Measurements from ENCODE around the gene RALGAPA2.
A peak's percentile ranks its signal among the peaks of the same experiment; 100 is the strongest.

RALGAPA2 gene

DNA sequence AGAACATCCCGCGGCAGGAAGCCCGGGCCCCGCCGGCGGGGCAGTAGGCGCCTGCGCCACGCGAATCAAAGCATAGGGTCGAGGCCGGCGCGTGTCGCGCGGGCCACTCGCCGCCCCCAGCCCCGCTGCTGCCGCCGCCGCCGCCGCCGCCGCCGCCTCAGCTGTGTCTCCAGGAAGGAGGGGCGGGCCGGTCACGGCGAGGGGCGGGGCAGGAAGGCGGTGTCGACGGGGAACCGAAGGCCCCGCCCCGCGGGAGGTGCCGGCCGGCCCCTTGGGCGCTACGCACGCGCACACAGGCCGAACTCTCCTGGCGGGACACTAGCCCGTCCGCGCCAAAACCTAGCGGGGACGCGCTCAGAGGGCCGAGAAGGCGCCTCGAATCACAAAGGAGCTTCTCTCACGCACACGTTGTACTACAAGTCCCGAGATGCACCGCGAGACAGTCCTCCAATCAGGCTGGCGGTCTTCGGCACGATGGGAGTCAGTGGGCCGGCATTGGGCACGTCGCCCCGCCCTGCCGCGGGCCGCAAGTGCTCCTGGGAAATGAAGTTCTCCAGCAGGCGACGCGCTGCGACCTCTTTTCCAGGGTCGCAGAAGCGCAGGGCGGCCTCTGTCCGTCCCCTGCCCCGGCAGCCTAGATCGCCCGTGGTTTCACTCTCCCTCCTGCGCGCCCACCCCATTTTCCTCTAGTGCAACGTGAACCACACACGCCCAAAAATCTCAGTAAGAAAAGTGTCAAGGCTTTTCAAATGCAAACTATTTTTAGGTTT lies at the start of gene RALGAPA2:
RALGAPA2 (minus strand) TSS at position 171 of the 770 bp plus-strand sequence; CDS start at position 7, 164 bp downstream.
- DNase-seq: peak; percentile 99 to 100

DNA sequence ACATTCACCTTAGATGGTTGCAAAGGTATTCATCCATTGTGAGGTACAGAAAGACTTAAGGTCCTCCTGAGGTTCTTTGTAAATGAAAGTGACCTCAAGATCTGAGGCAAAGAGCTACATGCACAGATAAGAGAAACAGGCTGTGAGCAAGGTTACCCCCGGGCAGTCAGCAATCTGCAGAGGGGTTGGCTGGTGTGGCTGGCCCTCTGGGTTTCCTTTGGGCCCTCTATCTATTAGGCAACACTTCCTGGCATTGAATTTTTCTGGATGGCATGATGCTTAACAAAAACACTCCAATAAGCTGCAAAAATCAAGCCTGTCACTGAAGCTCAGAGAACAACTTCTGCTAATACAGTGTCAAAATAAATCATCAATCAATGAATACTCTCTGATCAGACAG lies 48.9 kb upstream of the RALGAPA2 start:
- no peak for DNase-seq

GRCh38 chr20:20759132-20759531 lies 46.7 kb upstream of the RALGAPA2 start:
- DNase-seq: no peak

- no peak for DNase-seq
Measured at GRCh38 chr20:20755674-20756319, 43.4 kb upstream of the RALGAPA2 start.

GRCh38 chr20:20755231-20755630 lies 42.8 kb upstream of the RALGAPA2 start:
- DNase-seq: no peak

DNA sequence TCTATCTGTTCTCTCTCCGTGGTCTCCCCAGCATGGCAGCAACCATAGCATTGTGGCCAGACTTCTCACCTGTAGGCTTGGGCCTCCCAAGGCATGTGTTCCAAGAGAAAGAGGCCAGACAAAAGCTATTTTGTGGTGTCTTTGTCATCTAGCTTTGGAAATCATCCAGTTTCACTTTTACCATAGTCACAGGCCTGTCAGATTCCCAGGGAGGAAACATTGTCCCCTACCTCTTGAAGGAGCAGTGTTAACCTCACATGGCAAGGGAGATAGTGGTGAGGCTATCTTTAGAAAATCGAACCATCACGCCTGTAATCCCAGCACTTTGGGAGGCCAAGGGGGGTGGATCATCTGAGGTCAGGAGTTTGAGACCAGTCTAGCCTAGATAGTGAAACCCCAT lies 42.3 kb upstream of the RALGAPA2 start:
- DNase-seq: no peak

DNA sequence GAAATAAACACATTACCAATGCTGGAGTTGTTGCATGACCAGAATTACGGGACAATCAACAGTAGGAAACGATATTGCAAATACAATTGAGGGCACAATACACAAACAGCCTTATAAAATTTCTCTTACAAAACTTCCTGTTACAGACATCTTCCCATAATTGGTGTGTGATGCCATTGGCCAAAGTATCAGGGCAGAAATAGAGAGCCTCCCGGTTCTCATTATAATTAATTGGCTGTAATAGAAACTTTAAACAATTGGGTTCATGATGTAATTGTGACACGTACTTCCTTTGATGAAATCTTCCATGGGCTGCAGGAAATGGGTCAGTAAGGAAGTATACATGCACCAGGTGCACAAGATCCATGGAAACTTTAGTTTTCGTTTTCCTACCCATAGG lies 40.3 kb upstream of the RALGAPA2 start:
- DNase-seq: no peak

GRCh38 chr20:20747298-20747697 lies 34.9 kb upstream of the RALGAPA2 start:
- DNase-seq: no peak

DNA sequence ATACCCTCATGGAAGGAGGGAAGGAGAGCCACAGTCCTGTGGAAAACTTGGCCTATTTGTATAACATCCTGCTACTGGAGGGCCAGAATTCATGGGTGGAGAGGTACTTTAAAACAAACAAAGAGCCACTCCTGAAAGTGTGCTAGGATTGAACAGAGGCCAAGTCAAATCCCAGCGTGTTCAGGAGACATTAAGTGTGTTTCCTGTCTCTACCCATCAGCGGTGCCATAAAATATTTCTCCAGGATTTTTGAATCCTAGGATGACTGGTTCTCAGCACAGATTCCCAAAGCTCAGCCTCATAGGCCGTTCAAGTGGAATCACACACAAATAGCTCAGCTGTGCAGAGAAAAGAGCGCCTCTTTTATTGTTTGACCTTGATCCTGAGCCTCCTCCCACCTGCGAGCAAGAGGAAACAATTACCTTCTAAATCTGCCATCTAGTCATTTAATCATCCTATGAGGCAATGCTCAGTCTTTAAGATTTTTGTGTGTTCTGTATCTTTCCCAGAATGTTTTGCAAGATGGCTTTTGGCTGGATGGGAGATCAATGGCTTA lies 31.8 kb upstream of the RALGAPA2 start:
- DNase-seq: no peak

DNA sequence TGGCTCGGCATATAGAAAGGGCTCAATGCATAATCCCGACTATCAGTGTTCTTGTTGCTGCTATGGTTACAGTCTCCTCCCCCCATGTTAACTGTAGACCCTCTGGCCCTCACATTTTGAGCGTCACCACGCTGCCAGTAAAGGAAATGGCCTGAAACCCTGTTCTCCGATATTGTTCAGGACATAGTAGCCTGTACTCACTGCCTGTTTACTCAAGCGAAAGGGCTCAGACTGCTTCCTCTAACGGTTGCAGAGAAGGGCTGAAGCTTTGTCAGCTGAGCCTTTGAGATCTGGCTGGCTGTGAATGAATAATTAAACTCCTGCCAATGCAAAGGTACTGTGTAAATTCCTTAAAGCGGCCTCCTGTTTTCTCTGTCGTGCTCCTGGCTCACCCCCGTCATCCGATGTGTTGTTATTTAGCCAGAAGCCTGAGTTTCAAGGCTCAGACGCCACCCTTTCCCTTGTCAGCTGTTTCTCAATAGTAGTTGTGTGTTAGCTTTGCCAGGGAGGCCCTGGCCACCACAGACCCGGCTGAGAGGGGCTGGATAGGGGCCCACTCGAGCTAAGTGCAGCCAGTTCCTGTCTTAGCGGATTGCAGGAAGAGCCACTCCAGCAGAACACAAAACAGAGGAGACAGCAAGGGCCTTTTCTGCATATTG lies 31.2 kb upstream of the RALGAPA2 start:
- peak in 1 of 2 experiments; percentile 17 for DNase-seq

- DNase-seq: no peak
Measured at GRCh38 chr20:20741087-20742045, 28.9 kb upstream of the RALGAPA2 start.

GRCh38 chr20:20740541-20740940 lies 28.1 kb upstream of the RALGAPA2 start:
- DNase-seq: no peak

GRCh38 chr20:20737158-20737557 lies 24.7 kb upstream of the RALGAPA2 start:
- DNase-seq: no peak

DNA sequence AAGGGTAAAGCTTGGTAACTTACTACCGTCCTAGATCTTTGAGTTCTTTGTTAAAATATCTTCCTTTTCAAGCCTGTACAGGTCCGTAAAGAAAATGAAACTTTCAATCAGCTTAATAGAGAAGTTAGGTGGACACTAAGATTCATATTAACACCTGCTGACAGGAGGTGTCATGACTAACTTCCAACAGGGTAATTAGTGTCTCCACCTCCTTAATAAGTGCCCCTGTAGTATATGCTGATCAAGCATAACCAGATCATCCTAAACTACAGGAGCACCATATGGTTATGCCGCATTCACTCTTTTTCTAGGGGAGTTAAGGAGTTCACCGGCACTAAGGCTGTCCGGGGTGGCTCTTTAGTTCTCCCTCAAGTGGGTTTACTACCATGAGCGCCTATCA lies 23.9 kb upstream of the RALGAPA2 start:
- no peak for DNase-seq

- DNase-seq: no peak
Measured at GRCh38 chr20:20734475-20734948, 22.1 kb upstream of the RALGAPA2 start.

- no peak for DNase-seq
Measured at GRCh38 chr20:20733943-20734342, 21.5 kb upstream of the RALGAPA2 start.

- DNase-seq: no peak
Measured at GRCh38 chr20:20732641-20733040, 20.2 kb upstream of the RALGAPA2 start.

DNA sequence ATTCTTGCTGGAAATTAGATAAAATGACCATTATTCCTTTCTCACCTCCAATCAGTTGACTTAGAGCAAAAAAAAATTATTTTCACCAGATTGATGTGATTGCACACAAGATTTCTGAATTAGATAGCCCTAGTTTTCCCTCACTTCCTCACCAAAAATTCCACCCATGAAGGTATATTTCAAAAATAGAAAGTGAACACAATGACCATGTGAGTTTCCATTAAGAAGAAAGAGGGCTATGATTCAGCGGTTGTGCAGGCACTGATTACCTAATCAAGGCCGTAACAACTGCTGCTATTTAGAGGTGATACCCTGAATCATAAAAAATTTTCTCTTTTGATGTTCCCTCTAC lies 19.5 kb upstream of the RALGAPA2 start:
- DNase-seq: no peak

- no peak for DNase-seq
Measured at GRCh38 chr20:20731000-20731944, 18.8 kb upstream of the RALGAPA2 start.

GRCh38 chr20:20729563-20729962 lies 17.1 kb upstream of the RALGAPA2 start:
- DNase-seq: no peak

DNA sequence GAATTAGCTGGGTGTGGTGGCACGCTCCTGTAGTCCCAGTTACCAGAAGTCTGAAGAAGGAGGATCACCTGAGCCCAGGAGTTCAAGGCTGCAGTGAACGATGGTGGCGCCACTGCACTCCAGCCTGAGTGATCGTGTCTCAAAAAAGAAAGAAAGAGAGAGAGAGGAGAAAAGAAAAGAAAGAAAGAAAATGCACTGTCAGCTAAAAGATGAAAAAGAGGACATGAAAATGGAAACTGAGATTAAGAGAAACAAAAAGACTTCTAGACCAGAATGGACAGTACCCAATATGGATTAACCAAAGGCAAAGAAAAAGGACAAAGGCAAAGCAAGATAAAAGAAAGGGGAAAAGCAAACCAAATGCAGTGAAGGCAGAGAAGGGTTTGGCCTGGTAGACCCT lies 9.0 kb upstream of the RALGAPA2 start:
- no peak for DNase-seq
